Activated CD8-positive, alpha-beta T cell treated with anti-CD3 and anti-CD28 coated beads for 36 hours (primary cell): ENCODE measurements around the gene MZT2B. TPM values are rescaled to one million over a fixed set of nuclear protein-coding genes. Genes with fewer than 3 reads are reported as not detected.
"Not testable (repeated sequence)": the region's sequence is repeated elsewhere in the genome, so short reads cannot be mapped to it uniquely, and the experiment has no call there.

ENCODE experiments used
- ATAC-seq: fragments of 200-7000 bp; cut with Tn5 transposase; one replicate; pipeline ENCODE4 v1.10.0; 2021; ENCODE audit warnings: mild to moderate bottlenecking, moderate library complexity
- CTCF ChIA-PET: fragments of 350-600 bp; sonication (Branson Sonifier 250); formaldehyde crosslinking; loops from one replicate; lab custom pipeline; 2021; ENCODE audit warnings: antibody characterized with exemption; lab: Charles Lee
- POLR2A ChIA-PET: fragments of 350-600 bp; sonication (Branson Sonifier 250); formaldehyde crosslinking; loops from one replicate; lab custom pipeline; 2021; ENCODE audit warnings: antibody characterized with exemption; lab: Charles Lee
- DNase-seq: peaks from one replicate; pipeline ENCODE4 v3.0.0-alpha.2; 2020
- H3K27ac Mint-ChIP-seq: one replicate; pipeline ENCODE4 v1.8.0; 2021; ENCODE audit warnings: mild to moderate bottlenecking, mixed read lengths
- H3K27me3 Mint-ChIP-seq: one replicate; pipeline ENCODE4 v1.8.0; 2021; ENCODE audit warnings: mixed read lengths
- H3K36me3 Mint-ChIP-seq: one replicate; pipeline ENCODE4 v1.8.0; 2021; ENCODE audit warnings: low read depth, mixed read lengths
- H3K4me1 Mint-ChIP-seq: one replicate; pipeline ENCODE4 v1.8.0; 2021; ENCODE audit warnings: low read depth, mixed read lengths
- H3K4me3 Mint-ChIP-seq: one replicate; pipeline ENCODE4 v1.8.0; 2021; ENCODE audit warnings: mild to moderate bottlenecking, moderate library complexity, mixed read lengths
- H3K9me3 Mint-ChIP-seq: one replicate; pipeline ENCODE4 v1.8.0; 2021; ENCODE audit warnings: mixed read lengths
- intact Hi-C: fragments of 100-400 bp; cut with micrococcal nuclease; formaldehyde crosslinking; loops from one replicate; pipeline ENCODE4 v1.10.0; 2022
- total RNA-seq, 2 experiments: library from RNA; stranded (reverse); gene quantifications; one replicate each; pipeline ENCODE4 v1.2.3, GENCODE V29; 2021
- TF ChIP-seq, protein P1 (sequence below): fragments of 200-600 bp; IDR thresholded peaks from one replicate; pipeline ENCODE4 v1.8.0; 2022; ENCODE audit warnings: antibody characterized with exemption, mild to moderate bottlenecking

MZT2B gene
- total RNA-seq, 2 experiments from 2014 or later = 390 to 402 TPM

GRCh38 chr2:130157825-130158514, 24.1 kb upstream of the MZT2B start:
- DNase-seq (peak; percentile 41), ATAC-seq (peak; percentile 49)
- POLR2A ChIA-PET = interaction anchor here (2.1 kb wide), 1 partner anchor 13 kb away, joined by 7 read pairs; no protein-coding TSS in a partner anchor
- peak overlapping the region; percentile 69 for H3K27ac Mint-ChIP-seq
- H3K27me3 Mint-ChIP-seq, CTCF ChIA-PET, H3K4me3 Mint-ChIP-seq, H3K9me3 Mint-ChIP-seq, intact Hi-C loops: not testable (repeated sequence)
- peaks cover 18% of the 10 kb centered on the region for H3K36me3 Mint-ChIP-seq
- peaks cover 13% of the 10 kb centered on the region for H3K4me1 Mint-ChIP-seq

DNA sequence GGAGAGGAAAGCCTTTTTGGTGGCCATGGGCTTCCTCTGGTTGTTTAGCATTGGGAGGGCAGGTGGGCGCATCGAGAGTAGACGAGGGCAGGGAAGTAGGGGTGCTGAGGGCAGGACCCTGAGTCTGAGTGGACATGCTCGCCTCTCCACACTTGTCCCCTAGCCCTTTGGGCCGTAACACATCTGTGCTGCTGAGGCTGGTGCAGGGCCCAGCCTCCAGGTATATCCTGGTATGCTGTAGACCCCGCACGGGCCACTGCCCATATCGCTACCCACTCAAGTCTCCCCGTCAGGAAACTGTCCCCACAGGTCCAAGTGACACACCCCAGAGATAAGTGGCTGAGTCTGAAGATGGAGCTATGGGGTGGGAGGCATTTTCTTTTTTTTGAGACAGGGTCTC, 23.4 kb upstream of the MZT2B start:
- Mint-ChIP-seq H3K36me3 (peaks cover 16% of the 10 kb centered on the region), H3K4me1 (peaks cover 13% of the 10 kb centered on the region), H3K27me3 (no peaks in the 10 kb centered on the region), H3K9me3 (no peaks in the 10 kb centered on the region), H3K4me3 (no peak overlapping the region), H3K27ac (peak overlapping the region; percentile 69)
- DNase-seq = no peak
- CTCF ChIA-PET = no interaction called here
- TF ChIP-seq, protein P1, sequence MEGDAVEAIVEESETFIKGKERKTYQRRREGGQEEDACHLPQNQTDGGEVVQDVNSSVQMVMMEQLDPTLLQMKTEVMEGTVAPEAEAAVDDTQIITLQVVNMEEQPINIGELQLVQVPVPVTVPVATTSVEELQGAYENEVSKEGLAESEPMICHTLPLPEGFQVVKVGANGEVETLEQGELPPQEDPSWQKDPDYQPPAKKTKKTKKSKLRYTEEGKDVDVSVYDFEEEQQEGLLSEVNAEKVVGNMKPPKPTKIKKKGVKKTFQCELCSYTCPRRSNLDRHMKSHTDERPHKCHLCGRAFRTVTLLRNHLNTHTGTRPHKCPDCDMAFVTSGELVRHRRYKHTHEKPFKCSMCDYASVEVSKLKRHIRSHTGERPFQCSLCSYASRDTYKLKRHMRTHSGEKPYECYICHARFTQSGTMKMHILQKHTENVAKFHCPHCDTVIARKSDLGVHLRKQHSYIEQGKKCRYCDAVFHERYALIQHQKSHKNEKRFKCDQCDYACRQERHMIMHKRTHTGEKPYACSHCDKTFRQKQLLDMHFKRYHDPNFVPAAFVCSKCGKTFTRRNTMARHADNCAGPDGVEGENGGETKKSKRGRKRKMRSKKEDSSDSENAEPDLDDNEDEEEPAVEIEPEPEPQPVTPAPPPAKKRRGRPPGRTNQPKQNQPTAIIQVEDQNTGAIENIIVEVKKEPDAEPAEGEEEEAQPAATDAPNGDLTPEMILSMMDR = no peak
- intact Hi-C loops = no loop called here
- POLR2A ChIA-PET = interaction anchor here (2.1 kb wide), 1 partner anchor 12 kb away, joined by 7 read pairs; no protein-coding TSS in a partner anchor
- ATAC-seq = no peak

DNA sequence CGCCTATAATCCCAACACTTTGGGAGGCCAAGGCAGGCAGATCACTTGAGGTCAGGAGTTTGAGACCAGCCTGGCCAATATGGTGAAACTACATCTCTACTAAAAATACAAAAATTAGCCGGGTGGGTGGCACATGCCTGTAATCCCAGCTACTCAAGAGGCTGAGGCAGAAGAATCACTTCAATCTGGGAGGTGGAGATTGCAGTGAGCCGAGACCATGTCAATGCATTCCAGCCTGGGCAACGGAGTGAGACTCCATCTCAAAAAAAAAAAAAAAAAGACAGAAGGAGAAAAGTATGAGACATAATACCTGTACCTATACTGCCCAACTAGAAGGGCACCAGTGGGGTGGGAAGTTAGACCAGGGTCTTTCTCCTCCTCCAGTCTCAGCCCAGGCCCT, 22.7 kb upstream of the MZT2B start:
- H3K27me3 Mint-ChIP-seq, CTCF ChIA-PET, DNase-seq, H3K9me3 Mint-ChIP-seq, H3K27ac Mint-ChIP-seq, ATAC-seq, H3K4me3 Mint-ChIP-seq, intact Hi-C loops: not testable (repeated sequence)
- peaks cover 21% of the 10 kb centered on the region for H3K36me3 Mint-ChIP-seq
- H3K4me1 Mint-ChIP-seq = peaks cover 13% of the 10 kb centered on the region
- POLR2A ChIA-PET = interaction anchor here (2.1 kb wide), 1 partner anchor 11 kb away, joined by 7 read pairs; no protein-coding TSS in a partner anchor

DNA sequence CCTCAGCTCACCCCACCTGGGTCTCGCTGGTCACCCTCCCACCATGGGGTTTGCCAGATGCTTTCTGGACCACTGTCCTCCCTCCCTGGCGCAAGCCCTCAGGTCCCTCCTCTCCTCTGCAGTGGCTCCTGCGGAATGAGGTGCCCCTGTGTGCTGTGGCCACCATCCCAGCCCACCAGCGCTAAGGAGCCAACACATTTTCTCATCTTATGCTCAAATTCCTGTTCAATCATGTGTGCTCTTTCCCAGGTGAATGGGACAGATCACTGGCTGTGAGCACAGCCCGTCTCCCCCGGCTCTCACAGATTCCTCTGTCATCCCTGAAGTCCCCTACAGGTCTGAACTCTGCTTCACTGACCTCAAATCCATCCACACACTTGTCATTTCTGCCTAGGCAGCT, 21.9 kb upstream of the MZT2B start:
- TF ChIP-seq, protein P1 = no peak
- intact Hi-C loops = no loop called here
- H3K4me3 Mint-ChIP-seq = no peak overlapping the region
- H3K9me3 Mint-ChIP-seq = no peaks in the 10 kb centered on the region
- DNase-seq (no peak), ATAC-seq (no peak)
- H3K27ac Mint-ChIP-seq = no peak overlapping the region
- H3K27me3 Mint-ChIP-seq = no peaks in the 10 kb centered on the region
- H3K4me1 Mint-ChIP-seq = peaks cover 13% of the 10 kb centered on the region
- ChIA-PET CTCF (no interaction called here), POLR2A (no interaction called here)
- H3K36me3 Mint-ChIP-seq = peaks cover 24% of the 10 kb centered on the region

DNA sequence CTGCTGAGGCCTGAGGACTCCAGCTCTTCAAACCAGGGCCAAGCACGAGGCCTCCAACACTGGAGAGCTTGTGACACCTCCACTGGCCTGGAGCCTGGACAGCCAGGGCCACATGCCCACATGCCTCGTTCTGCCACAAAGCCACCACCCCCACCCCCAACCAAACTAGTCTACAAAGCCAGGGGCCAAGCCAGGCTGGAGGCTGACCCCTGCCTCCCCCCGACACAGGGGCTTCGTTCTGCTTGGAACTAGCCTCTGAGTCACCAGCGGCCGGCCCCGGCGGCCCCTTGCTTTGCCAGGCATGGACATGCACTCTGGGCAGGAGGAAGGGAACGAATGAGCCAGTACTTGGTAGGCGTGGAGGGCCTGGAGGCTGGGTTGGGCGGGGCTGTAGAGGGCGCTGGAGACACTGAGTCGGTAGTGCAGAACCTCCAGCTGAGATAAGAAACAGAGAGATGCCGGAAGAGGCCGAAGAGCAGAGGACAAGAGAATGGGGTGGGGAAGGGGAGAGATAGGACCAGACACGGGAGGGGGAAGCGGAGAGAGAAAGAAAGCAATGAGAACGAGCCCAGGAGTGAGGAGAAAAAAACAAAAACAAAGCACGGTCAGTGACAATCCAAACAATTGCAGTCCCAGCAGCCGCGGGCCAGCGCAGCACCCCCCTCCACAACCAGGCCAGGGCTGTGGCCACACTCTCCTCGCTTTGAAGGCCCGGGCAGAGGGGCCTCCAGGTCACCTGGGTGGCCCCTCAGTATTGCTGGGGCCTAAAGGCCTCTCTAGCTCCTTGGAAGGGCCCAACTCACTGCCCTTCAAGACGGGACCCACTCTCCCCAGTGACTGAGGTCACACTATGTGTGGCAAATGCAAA, 21.0 kb upstream of the MZT2B start:
- H3K27me3 Mint-ChIP-seq, CTCF ChIA-PET, H3K4me3 Mint-ChIP-seq, DNase-seq, intact Hi-C loops, H3K27ac Mint-ChIP-seq, ATAC-seq, POLR2A ChIA-PET, H3K9me3 Mint-ChIP-seq: not testable (repeated sequence)
- peaks cover 13% of the 10 kb centered on the region for H3K4me1 Mint-ChIP-seq
- peaks cover 25% of the 10 kb centered on the region for H3K36me3 Mint-ChIP-seq

GRCh38 chr2:130162486-130162885, 19.6 kb upstream of the MZT2B start:
- DNase-seq, ATAC-seq, CTCF ChIA-PET, H3K27me3 Mint-ChIP-seq, H3K4me3 Mint-ChIP-seq, H3K27ac Mint-ChIP-seq, POLR2A ChIA-PET, H3K9me3 Mint-ChIP-seq, intact Hi-C loops: not testable (repeated sequence)
- H3K4me1 Mint-ChIP-seq = peaks cover 11% of the 10 kb centered on the region
- peaks cover 27% of the 10 kb centered on the region for H3K36me3 Mint-ChIP-seq
